Measurements from ENCODE around the gene RARS1.

DNA sequence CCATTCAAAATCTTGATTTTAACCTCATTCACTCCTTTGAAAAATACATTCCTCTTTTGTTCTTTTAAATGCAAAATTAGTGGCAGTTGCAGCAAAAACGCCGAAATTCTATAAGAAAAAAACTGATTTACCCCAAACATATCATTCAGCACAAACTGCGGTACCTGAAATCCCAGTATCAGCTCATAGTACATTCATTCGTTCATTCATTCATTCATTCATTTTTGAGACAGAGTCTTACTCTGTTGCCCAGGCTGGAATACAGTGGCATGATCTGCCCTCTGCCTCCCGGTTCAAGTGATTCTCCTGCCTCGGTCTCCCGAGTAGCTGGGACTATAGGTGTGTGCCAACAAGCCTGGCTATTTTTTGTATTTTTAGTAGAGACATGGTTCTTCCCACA, 63.3 kb downstream of the RARS1 start:
- TF ChIP-seq, protein P1, sequence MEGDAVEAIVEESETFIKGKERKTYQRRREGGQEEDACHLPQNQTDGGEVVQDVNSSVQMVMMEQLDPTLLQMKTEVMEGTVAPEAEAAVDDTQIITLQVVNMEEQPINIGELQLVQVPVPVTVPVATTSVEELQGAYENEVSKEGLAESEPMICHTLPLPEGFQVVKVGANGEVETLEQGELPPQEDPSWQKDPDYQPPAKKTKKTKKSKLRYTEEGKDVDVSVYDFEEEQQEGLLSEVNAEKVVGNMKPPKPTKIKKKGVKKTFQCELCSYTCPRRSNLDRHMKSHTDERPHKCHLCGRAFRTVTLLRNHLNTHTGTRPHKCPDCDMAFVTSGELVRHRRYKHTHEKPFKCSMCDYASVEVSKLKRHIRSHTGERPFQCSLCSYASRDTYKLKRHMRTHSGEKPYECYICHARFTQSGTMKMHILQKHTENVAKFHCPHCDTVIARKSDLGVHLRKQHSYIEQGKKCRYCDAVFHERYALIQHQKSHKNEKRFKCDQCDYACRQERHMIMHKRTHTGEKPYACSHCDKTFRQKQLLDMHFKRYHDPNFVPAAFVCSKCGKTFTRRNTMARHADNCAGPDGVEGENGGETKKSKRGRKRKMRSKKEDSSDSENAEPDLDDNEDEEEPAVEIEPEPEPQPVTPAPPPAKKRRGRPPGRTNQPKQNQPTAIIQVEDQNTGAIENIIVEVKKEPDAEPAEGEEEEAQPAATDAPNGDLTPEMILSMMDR (IDR thresholded peaks at IDR 0.05): no peak
- TF ChIP-seq POLR2A (IDR thresholded peaks at IDR 0.05): no peak

Data from thyroid gland (tissue), 4 donors.